T-helper 1 cell treated with Interleukin-12 subunit alpha and Interleukin-12 subunit beta and Interleukin-4 antibody, amounts not matched to agents 30 μg/mL and 1 μg/mL, for 36 hours (primary cell): ENCODE data around the gene LYL1.
A peak's percentile ranks its signal among the peaks of the same experiment; 100 is the strongest.

Experiments used
- H3K27ac Mint-ChIP-seq: one replicate; pipeline ENCODE4 v1.8.0; 2021; ENCODE audit warnings: mild to moderate bottlenecking, mixed read lengths
- H3K27me3 Mint-ChIP-seq: one replicate; pipeline ENCODE4 v1.8.0; 2021; ENCODE audit warnings: low read depth, mixed read lengths
- H3K36me3 Mint-ChIP-seq: one replicate; pipeline ENCODE4 v1.8.0; 2021; ENCODE audit warnings: low read depth, mixed read lengths
- H3K4me1 Mint-ChIP-seq: one replicate; pipeline ENCODE4 v1.8.0; 2021; ENCODE audit warnings: low read depth, mixed read lengths
- H3K4me3 Mint-ChIP-seq: one replicate; pipeline ENCODE4 v1.8.0; 2021; ENCODE audit warnings: mild to moderate bottlenecking, moderate library complexity, mixed read lengths
- H3K9me3 Mint-ChIP-seq: one replicate; pipeline ENCODE4 v1.8.0; 2021; ENCODE audit warnings: mixed read lengths

The LYL1 gene

GRCh38 chr19:13120817-13121216, 18.2 kb upstream of the LYL1 start:
- no peaks in the 10 kb centered on the region for H3K9me3 Mint-ChIP-seq
- H3K4me3 Mint-ChIP-seq: no peak overlapping the region
- H3K36me3 Mint-ChIP-seq: peaks cover 1% of the 10 kb centered on the region
- no peaks in the 10 kb centered on the region for H3K27me3 Mint-ChIP-seq
- no peak overlapping the region for H3K27ac Mint-ChIP-seq
- H3K4me1 Mint-ChIP-seq: peaks cover 30% of the 10 kb centered on the region

GRCh38 chr19:13120031-13120430, 17.4 kb upstream of the LYL1 start:
- Mint-ChIP-seq H3K36me3 (peaks cover 3% of the 10 kb centered on the region), H3K27me3 (no peaks in the 10 kb centered on the region)

GRCh38 chr19:13119627-13120026, 17.0 kb upstream of the LYL1 start:
- peaks cover 3% of the 10 kb centered on the region for H3K36me3 Mint-ChIP-seq
- H3K4me1 Mint-ChIP-seq: peaks cover 34% of the 10 kb centered on the region
- no peaks in the 10 kb centered on the region for H3K9me3 Mint-ChIP-seq
- no peaks in the 10 kb centered on the region for H3K27me3 Mint-ChIP-seq
- peak overlapping the region; percentile 42 for H3K27ac Mint-ChIP-seq
- peak overlapping the region; percentile 83 for H3K4me3 Mint-ChIP-seq

More at GRCh38 chr19:13120031-13120430, 17.4 kb upstream of the LYL1 start:
- peak overlapping the region; percentile 46 for H3K4me3 Mint-ChIP-seq
- no peaks in the 10 kb centered on the region for H3K9me3 Mint-ChIP-seq
- H3K4me1 Mint-ChIP-seq: peaks cover 34% of the 10 kb centered on the region
- H3K27ac Mint-ChIP-seq: no peak overlapping the region

- peak overlapping the region; percentile 69 for H3K27ac Mint-ChIP-seq
- peaks cover 34% of the 10 kb centered on the region for H3K4me1 Mint-ChIP-seq
- H3K4me3 Mint-ChIP-seq: peak overlapping the region; percentile 83
- H3K36me3 Mint-ChIP-seq: peaks cover 3% of the 10 kb centered on the region
- H3K27me3 Mint-ChIP-seq: no peaks in the 10 kb centered on the region
- H3K9me3 Mint-ChIP-seq: no peaks in the 10 kb centered on the region
Measured at GRCh38 chr19:13118424-13119193, 16.0 kb upstream of the LYL1 start.

- Mint-ChIP-seq H3K27me3 (no peaks in the 10 kb centered on the region), H3K27ac (peak within 1 kb of the TSS; percentile 96), H3K4me1 (peaks cover 32% of the 10 kb centered on the region), H3K9me3 (no peaks in the 10 kb centered on the region), H3K4me3 (peak within 1 kb of the TSS; percentile 97), H3K36me3 (peaks cover 2% of the 10 kb centered on the region)
Measured at GRCh38 chr19:13117772-13118423, 15.2 kb upstream of the LYL1 start, which contains the start of gene NACC1. TSS of gene NACC1 (plus strand) at chr19:13118264. CDS start at chr19:13135208, 16,944 bp downstream.

- Mint-ChIP-seq H3K27ac (peak overlapping the region; percentile 96), H3K4me3 (peak overlapping the region; percentile 97), H3K9me3 (no peaks in the 10 kb centered on the region), H3K27me3 (no peaks in the 10 kb centered on the region), H3K36me3 (peaks cover 2% of the 10 kb centered on the region), H3K4me1 (peaks cover 26% of the 10 kb centered on the region)
Measured at GRCh38 chr19:13117176-13117771, 14.6 kb upstream of the LYL1 start.

- no peaks in the 10 kb centered on the region for H3K27me3 Mint-ChIP-seq
- no peaks in the 10 kb centered on the region for H3K9me3 Mint-ChIP-seq
- H3K36me3 Mint-ChIP-seq: peaks cover 2% of the 10 kb centered on the region
- peak within 1 kb of the TSS; percentile 97 for H3K4me3 Mint-ChIP-seq
- peaks cover 21% of the 10 kb centered on the region for H3K4me1 Mint-ChIP-seq
- H3K27ac Mint-ChIP-seq: peak within 1 kb of the TSS; percentile 96
Measured at GRCh38 chr19:13116282-13117175, 13.9 kb upstream of the LYL1 start, which contains the start of gene TRMT1. TSS of gene TRMT1 (minus strand) at chr19:13116740. CDS start at chr19:13116399, 341 bp downstream.

GRCh38 chr19:13115936-13116281, 13.3 kb upstream of the LYL1 start:
- peak overlapping the region; percentile 96 for H3K27ac Mint-ChIP-seq
- peak overlapping the region; percentile 97 for H3K4me3 Mint-ChIP-seq

GRCh38 chr19:13112555-13112954, 9.9 kb upstream of the LYL1 start:
- Mint-ChIP-seq H3K9me3 (no peaks in the 10 kb centered on the region), H3K4me1 (peaks cover 7% of the 10 kb centered on the region), H3K4me3 (no peak overlapping the region), H3K27me3 (no peaks in the 10 kb centered on the region), H3K27ac (no peak overlapping the region), H3K36me3 (peaks cover 3% of the 10 kb centered on the region)

More at GRCh38 chr19:13115936-13116281, 13.3 kb upstream of the LYL1 start:
- H3K27me3 Mint-ChIP-seq: no peaks in the 10 kb centered on the region
- no peaks in the 10 kb centered on the region for H3K9me3 Mint-ChIP-seq
- peaks cover 19% of the 10 kb centered on the region for H3K4me1 Mint-ChIP-seq
- H3K36me3 Mint-ChIP-seq: peaks cover 2% of the 10 kb centered on the region

- Mint-ChIP-seq H3K27me3 (no peaks in the 10 kb centered on the region), H3K4me3 (no peak overlapping the region), H3K4me1 (peaks cover 3% of the 10 kb centered on the region), H3K36me3 (peaks cover 4% of the 10 kb centered on the region), H3K9me3 (no peaks in the 10 kb centered on the region), H3K27ac (no peak overlapping the region)
Measured at GRCh38 chr19:13110099-13110610, 7.5 kb upstream of the LYL1 start.

GRCh38 chr19:13109361-13110098, 6.9 kb upstream of the LYL1 start:
- H3K36me3 Mint-ChIP-seq: peaks cover 5% of the 10 kb centered on the region
- no peak overlapping the region for H3K27ac Mint-ChIP-seq
- peaks cover 4% of the 10 kb centered on the region for H3K4me1 Mint-ChIP-seq
- no peaks in the 10 kb centered on the region for H3K9me3 Mint-ChIP-seq
- H3K27me3 Mint-ChIP-seq: no peaks in the 10 kb centered on the region
- H3K4me3 Mint-ChIP-seq: no peak overlapping the region

GRCh38 chr19:13104848-13105711, 2.4 kb upstream of the LYL1 start:
- peaks cover 8% of the 10 kb centered on the region for H3K36me3 Mint-ChIP-seq
- H3K4me1 Mint-ChIP-seq: peaks cover 14% of the 10 kb centered on the region

More at GRCh38 chr19:13104848-13105711, 2.4 kb upstream of the LYL1 start:
- Mint-ChIP-seq H3K27ac (peak overlapping the region; percentile 86), H3K9me3 (peaks cover 3% of the 10 kb centered on the region), H3K27me3 (no peaks in the 10 kb centered on the region), H3K4me3 (peak overlapping the region; percentile 89)
